Loucy (cell line): ENCODE measurements around the gene POTEF.
"Not testable (repeated sequence)": the region's sequence is repeated elsewhere in the genome, so short reads cannot be mapped to it uniquely, and the experiment has no call there.

ENCODE experiments used
- CTCF ChIP-seq: fragments of 200-600 bp; sonication (generic); conservative IDR thresholded peaks from 2 replicates; pipeline ENCODE4 v1.5.1; 2014; ENCODE audit warnings: mild to moderate bottlenecking, antibody characterized with exemption, low read length
- EZH2phosphoT487 ChIP-seq: fragments of 200-600 bp; IDR thresholded peaks from 2 replicates; pipeline ENCODE4 v1.6.1; 2018; ENCODE audit warnings: antibody characterized with exemption, mild to moderate bottlenecking, moderate library complexity, borderline replicate concordance

- TF ChIP-seq CTCF, EZH2phosphoT487: not testable (repeated sequence)
These were observed 14.4 kb upstream of the POTEF start for GRCh38 chr2:130143266-130144039.
